HCT116 (cell line): Measurements from ENCODE around the gene IL26. TPM values are rescaled to one million over a fixed set of nuclear protein-coding genes. Genes with fewer than 3 reads are reported as not detected.

Experiments
- ATAC-seq: fragments of 200-7000 bp; cut with Tn5 transposase; 2 replicates; pipeline ENCODE4 v1.9.1; 2020; ENCODE audit warnings: mild to moderate bottlenecking, moderate library complexity
- BruUV-seq: library from RNA; stranded (reverse); fragments of 400-500 nt; replicated peaks from 2 replicates; lab custom pipeline; 2021; lab: Mats Ljungman, UMichigan
- CTCF ChIA-PET: fragments of 300-600 bp; sonication (Branson Sonifier 250); formaldehyde crosslinking; loops from one replicate; lab custom pipeline; 2021; ENCODE audit warnings: antibody characterized with exemption; lab: Charles Lee
- POLR2A ChIA-PET: fragments of 300-600, 350-600 bp; sonication (Branson Sonifier 250); formaldehyde crosslinking; loops from one replicate; lab custom pipeline; 2021; ENCODE audit warnings: antibody characterized with exemption; lab: Charles Lee
- RAD21 ChIA-PET, 2 experiments: fragments of 300-600 bp; sonication (Branson Sonifier 250); formaldehyde crosslinking; loops; one replicate each; lab custom pipeline; 2023; ENCODE audit warnings: low total read pairs in 2 of 2; ENCODE audit not compliant: uncharacterized antibody in 2 of 2, unreplicated experiment in 2 of 2, low non-redundant PET in 1 of 2; lab: Charles Lee
- DNase-seq: peaks from one replicate; pipeline ENCODE4 v3.0.0-alpha.2; 2010; ENCODE audit warnings: low read depth, low spot score
- H2AFZ ChIP-seq: fragments of 200-600 bp; shearing (Covaris generic), sonication (generic); 2 replicates; pipeline ENCODE4 v1.6.1; 2017; ENCODE audit warnings: low read depth, mixed run types, mixed read lengths, antibody characterized with exemption, low read length; ENCODE audit not compliant: poor library complexity, severe bottlenecking
- H3K27ac ChIP-seq: 2 replicates; pipeline ENCODE4 v1.5.1; 2012; ENCODE audit warnings: low read depth, low read length
- H3K27me3 ChIP-seq: fragments of 200-600 bp; sonication (generic); 2 replicates; pipeline ENCODE4 v1.6.1; 2016; ENCODE audit warnings: mixed run types, low read length, mixed read lengths; ENCODE audit not compliant: insufficient read depth
- H3K36me3 ChIP-seq, 2 experiments: fragments of 200-500 bp in 1 of 2; fragments of 200-600 bp in 1 of 2; sonication (Bioruptor generic) in 1 of 2; sonication (generic) in 1 of 2; 2 replicates each; pipeline versions ENCODE4 v1.5.1 to v1.6.1; 2014 to 2016; ENCODE audit warnings: low read length in 2 of 2, inconsistent platforms in 1 of 2, mixed read lengths in 1 of 2, mixed run types in 1 of 2; ENCODE audit not compliant: insufficient read depth in 2 of 2, control insufficient read depth in 1 of 2
- H3K4me1 ChIP-seq, 2 experiments: fragments of 200-600 bp in 1 of 2; sonication (generic) in 1 of 2; 2 replicates each; pipeline versions ENCODE4 v1.5.1 to v1.6.1; 2012 to 2017; ENCODE audit warnings: low read length in 2 of 2, inconsistent platforms in 1 of 2, mild to moderate bottlenecking in 1 of 2, mixed read lengths in 1 of 2, mixed run types in 1 of 2, moderate library complexity in 1 of 2; ENCODE audit not compliant: insufficient read depth in 2 of 2, control insufficient read depth in 1 of 2
- H3K4me2 ChIP-seq: fragments of 200-600 bp; sonication (generic); 2 replicates; pipeline ENCODE4 v1.6.1; 2017; ENCODE audit warnings: mixed run types, low read length, mixed read lengths
- H3K4me3 ChIP-seq, 2 experiments: fragments of 200-600 bp in 1 of 2; sonication (generic) in 1 of 2; replicated peaks in 1 of 2; 2 replicates each; pipeline ENCODE4 v1.5.1; 2011 to 2016; ENCODE audit warnings: low read length in 2 of 2, control low read depth in 1 of 2, low read depth in 1 of 2, mild to moderate bottlenecking in 1 of 2, mixed read lengths in 1 of 2, mixed run types in 1 of 2
- H3K79me2 ChIP-seq: fragments of 200-600 bp; sonication (generic); 2 replicates; pipeline ENCODE4 v1.6.1; 2017; ENCODE audit warnings: mild to moderate bottlenecking, mixed run types, low read length, moderate library complexity, mixed read lengths; ENCODE audit not compliant: insufficient read depth
- H3K9ac ChIP-seq: fragments of 200-600 bp; sonication (generic); 2 replicates; pipeline ENCODE4 v1.6.1; 2016; ENCODE audit warnings: low read length, mixed read lengths
- H3K9me2 ChIP-seq: fragments of 200-600 bp; sonication (generic), shearing (Covaris generic); 2 replicates; pipeline ENCODE4 v1.6.1; 2017; ENCODE audit warnings: mixed run types, mild to moderate bottlenecking, moderate library complexity; ENCODE audit not compliant: insufficient read depth
- H3K9me3 ChIP-seq, 2 experiments: fragments of 200-500 bp in 1 of 2; fragments of 200-600 bp in 1 of 2; sonication (Bioruptor generic) in 1 of 2; sonication (generic) in 1 of 2; 2 replicates each; pipeline ENCODE4 v1.6.1; 2014 to 2017; ENCODE audit warnings: low read length in 2 of 2, mixed read lengths in 2 of 2, inconsistent platforms in 1 of 2, low read depth in 1 of 2, mild to moderate bottlenecking in 1 of 2, mixed run types in 1 of 2, moderate library complexity in 1 of 2; ENCODE audit not compliant: control insufficient read depth in 1 of 2, insufficient read depth in 1 of 2
- H4K20me1 ChIP-seq: fragments of 200-600 bp; sonication (generic), shearing (Covaris generic); 2 replicates; pipeline ENCODE4 v1.6.1; 2017; ENCODE audit warnings: mixed run types, mild to moderate bottlenecking, moderate library complexity; ENCODE audit not compliant: insufficient read depth
- CBX3 ChIP-seq: IDR thresholded peaks from 2 replicates; pipeline ENCODE4 v1.6.1; 2012; ENCODE audit warnings: low read depth
- EGR1 ChIP-seq: IDR thresholded peaks from 2 replicates; pipeline ENCODE4 v1.6.1; 2012; ENCODE audit warnings: low read depth
- EZH2 ChIP-seq: fragments of 200-600 bp; sonication (generic); IDR thresholded peaks from 2 replicates; pipeline ENCODE4 v1.6.1; 2017; ENCODE audit warnings: antibody characterized with exemption, mixed run types
- JUND ChIP-seq: IDR thresholded peaks from 2 replicates; pipeline ENCODE4 v1.6.1; 2012
- MAX ChIP-seq: IDR thresholded peaks from 2 replicates; pipeline ENCODE4 v1.6.1; 2012
- POLR2A ChIP-seq: IDR thresholded peaks from 2 replicates; pipeline ENCODE4 v1.7.0; 2011; ENCODE audit warnings: borderline replicate concordance; ENCODE audit not compliant: insufficient read depth, insufficient read length; ENCODE audit errors: extremely low read depth
- RAD21 ChIP-seq: IDR thresholded peaks from 2 replicates; pipeline ENCODE4 v1.6.1; 2012; ENCODE audit warnings: low read depth, mild to moderate bottlenecking
- SIN3A ChIP-seq: IDR thresholded peaks from 2 replicates; pipeline ENCODE4 v1.6.1; 2012; ENCODE audit warnings: low read depth
- SP1 ChIP-seq: IDR thresholded peaks from 2 replicates; pipeline ENCODE4 v1.6.1; 2012; ENCODE audit warnings: low read depth
- TCF7L2 ChIP-seq: IDR thresholded peaks from 2 replicates; pipeline ENCODE4 v1.7.0; 2011; ENCODE audit warnings: borderline replicate concordance, inconsistent platforms; ENCODE audit not compliant: insufficient read depth, insufficient read length; ENCODE audit errors: extremely low read depth
- ZFX ChIP-seq: fragments of 450-650 bp; IDR thresholded peaks from 2 replicates; pipeline ENCODE4 v1.6.1; 2017
- ZNF274 ChIP-seq: fragments of 200-500 bp; sonication (Bioruptor generic); IDR thresholded peaks from 2 replicates; pipeline ENCODE4 v1.6.1; 2014; ENCODE audit warnings: mild to moderate bottlenecking, low read depth, low read length, inconsistent platforms
- intact Hi-C: fragments of 100-400 bp; cut with micrococcal nuclease; formaldehyde crosslinking; loops from 2 replicates; pipeline ENCODE4 v1.10.0; 2022
- total RNA-seq: library from RNA; stranded (reverse); gene quantifications from one replicate; pipeline ENCODE4 v1.2.1, GENCODE V29; 2021; ENCODE audit not compliant: unreplicated experiment
- TF ChIP-seq, protein P1 (sequence below), 3 experiments: fragments of 200-600 bp in 1 of 3; sonication (generic) in 1 of 3; IDR thresholded peaks in 2 of 3; conservative IDR thresholded peaks in 1 of 3; 2 replicates each; pipeline ENCODE4 v1.5.1; 2012 to 2017; ENCODE audit warnings: low read depth in 2 of 3, low read length in 2 of 3, antibody characterized with exemption in 1 of 3, borderline replicate concordance in 1 of 3, control low read depth in 1 of 3, mild to moderate bottlenecking in 1 of 3, mixed read lengths in 1 of 3, mixed run types in 1 of 3, moderate library complexity in 1 of 3; ENCODE audit not compliant: insufficient read depth in 1 of 3
- TF ChIP-seq, protein P2 (sequence below): IDR thresholded peaks from 2 replicates; pipeline ENCODE4 v1.6.1; 2012

Gene IL26
- total RNA-seq, 1 experiment from 2014 or later = not detected

- TF ChIP-seq MAX (no peak), RAD21 (no peak), CBX3 (no peak), ZFX (no peak), SP1 (no peak), ZNF274 (no peak), POLR2A (no peak), EGR1 (no peak), SIN3A (no peak), TCF7L2 (no peak), EZH2 (no peak), JUND (no peak)
- TF ChIP-seq, protein P1, sequence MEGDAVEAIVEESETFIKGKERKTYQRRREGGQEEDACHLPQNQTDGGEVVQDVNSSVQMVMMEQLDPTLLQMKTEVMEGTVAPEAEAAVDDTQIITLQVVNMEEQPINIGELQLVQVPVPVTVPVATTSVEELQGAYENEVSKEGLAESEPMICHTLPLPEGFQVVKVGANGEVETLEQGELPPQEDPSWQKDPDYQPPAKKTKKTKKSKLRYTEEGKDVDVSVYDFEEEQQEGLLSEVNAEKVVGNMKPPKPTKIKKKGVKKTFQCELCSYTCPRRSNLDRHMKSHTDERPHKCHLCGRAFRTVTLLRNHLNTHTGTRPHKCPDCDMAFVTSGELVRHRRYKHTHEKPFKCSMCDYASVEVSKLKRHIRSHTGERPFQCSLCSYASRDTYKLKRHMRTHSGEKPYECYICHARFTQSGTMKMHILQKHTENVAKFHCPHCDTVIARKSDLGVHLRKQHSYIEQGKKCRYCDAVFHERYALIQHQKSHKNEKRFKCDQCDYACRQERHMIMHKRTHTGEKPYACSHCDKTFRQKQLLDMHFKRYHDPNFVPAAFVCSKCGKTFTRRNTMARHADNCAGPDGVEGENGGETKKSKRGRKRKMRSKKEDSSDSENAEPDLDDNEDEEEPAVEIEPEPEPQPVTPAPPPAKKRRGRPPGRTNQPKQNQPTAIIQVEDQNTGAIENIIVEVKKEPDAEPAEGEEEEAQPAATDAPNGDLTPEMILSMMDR (IDR thresholded peaks at IDR 0.05 in 2 of 3, conservative IDR thresholded peaks at IDR 0.05 in 1 of 3; ENCODE audit: borderline replicate concordance in 1 of 3, insufficient read depth in 1 of 3, low read depth in 2 of 3, low read length in 2 of 3) = no peak
- TF ChIP-seq, protein P2, sequence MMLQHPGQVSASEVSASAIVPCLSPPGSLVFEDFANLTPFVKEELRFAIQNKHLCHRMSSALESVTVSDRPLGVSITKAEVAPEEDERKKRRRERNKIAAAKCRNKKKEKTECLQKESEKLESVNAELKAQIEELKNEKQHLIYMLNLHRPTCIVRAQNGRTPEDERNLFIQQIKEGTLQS = no peak
- no peak for ATAC-seq
- H3K36me3 ChIP-seq = no peaks in the 10 kb centered on the region
- H2AFZ ChIP-seq = no peak overlapping the region
- no peaks in the 10 kb centered on the region for H3K79me2 ChIP-seq
- H3K9me2 ChIP-seq = no peaks in the 10 kb centered on the region
- H4K20me1 ChIP-seq = no peaks in the 10 kb centered on the region
- no peak overlapping the region for H3K4me2 ChIP-seq
- no peak for DNase-seq
- H3K4me3 ChIP-seq = no peak overlapping the region
- ChIA-PET RAD21 (no interaction called here), CTCF (no interaction called here), POLR2A (no interaction called here)
- peaks cover 0 to 5% of the 10 kb centered on the region in 2 experiments; a peak in 1 of 4 replicates for H3K4me1 ChIP-seq
- H3K27ac ChIP-seq = no peak overlapping the region
- H3K27me3 ChIP-seq = no peaks in the 10 kb centered on the region
- intact Hi-C loops = no loop called here
- H3K9me3 ChIP-seq = no peaks in the 10 kb centered on the region
- H3K9ac ChIP-seq = no peak overlapping the region
- no TSS peak for BruUV-seq
Measured at GRCh38 chr12:68207276-68207675, 18.3 kb downstream of the IL26 start.
